Measurements from ENCODE around the gene GLMP.

The GLMP gene

DNA sequence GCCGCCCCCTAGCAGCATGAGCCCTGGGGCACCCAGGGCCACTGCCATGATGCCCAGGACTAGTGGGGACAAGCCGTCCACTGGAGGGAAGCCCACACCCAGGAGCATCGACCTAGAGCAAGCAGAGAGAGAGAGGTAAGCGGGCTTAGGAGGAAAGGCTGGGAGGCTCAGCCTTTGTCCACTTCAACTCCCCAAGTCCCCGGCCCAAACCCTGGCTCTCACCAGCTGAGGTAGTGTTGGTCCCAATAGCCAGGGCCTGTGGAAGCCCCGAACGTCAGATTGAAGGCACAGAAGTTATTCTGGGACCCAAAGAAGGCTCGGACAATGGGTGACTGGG lies 2.4 kb downstream of the GLMP start:
- DNase-seq = no peak
- TF ChIP-seq, protein P1, sequence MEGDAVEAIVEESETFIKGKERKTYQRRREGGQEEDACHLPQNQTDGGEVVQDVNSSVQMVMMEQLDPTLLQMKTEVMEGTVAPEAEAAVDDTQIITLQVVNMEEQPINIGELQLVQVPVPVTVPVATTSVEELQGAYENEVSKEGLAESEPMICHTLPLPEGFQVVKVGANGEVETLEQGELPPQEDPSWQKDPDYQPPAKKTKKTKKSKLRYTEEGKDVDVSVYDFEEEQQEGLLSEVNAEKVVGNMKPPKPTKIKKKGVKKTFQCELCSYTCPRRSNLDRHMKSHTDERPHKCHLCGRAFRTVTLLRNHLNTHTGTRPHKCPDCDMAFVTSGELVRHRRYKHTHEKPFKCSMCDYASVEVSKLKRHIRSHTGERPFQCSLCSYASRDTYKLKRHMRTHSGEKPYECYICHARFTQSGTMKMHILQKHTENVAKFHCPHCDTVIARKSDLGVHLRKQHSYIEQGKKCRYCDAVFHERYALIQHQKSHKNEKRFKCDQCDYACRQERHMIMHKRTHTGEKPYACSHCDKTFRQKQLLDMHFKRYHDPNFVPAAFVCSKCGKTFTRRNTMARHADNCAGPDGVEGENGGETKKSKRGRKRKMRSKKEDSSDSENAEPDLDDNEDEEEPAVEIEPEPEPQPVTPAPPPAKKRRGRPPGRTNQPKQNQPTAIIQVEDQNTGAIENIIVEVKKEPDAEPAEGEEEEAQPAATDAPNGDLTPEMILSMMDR (IDR thresholded peaks at IDR 0.05; ENCODE audit: low read depth, low read length) = no peak
- peaks cover 25% of the 10 kb centered on the region for H3K36me3 ChIP-seq
- no peaks in the 10 kb centered on the region for H3K27me3 ChIP-seq (ENCODE audit: insufficient read depth, low read depth, severe bottlenecking)
- no peak overlapping the region for H3K4me3 ChIP-seq (ENCODE audit: low read depth, low read length)
- no peak overlapping the region for H3K27ac ChIP-seq
- no peaks in the 10 kb centered on the region for H3K9me3 ChIP-seq (ENCODE audit: severe bottlenecking)

GRCh38 chr1:156291226-156292061 lies 4.0 kb downstream of the GLMP start:
- H3K36me3 ChIP-seq = peaks cover 27% of the 10 kb centered on the region
- TF ChIP-seq, protein P1 (IDR thresholded peaks at IDR 0.05; ENCODE audit: low read depth, low read length) = no peak

DNA sequence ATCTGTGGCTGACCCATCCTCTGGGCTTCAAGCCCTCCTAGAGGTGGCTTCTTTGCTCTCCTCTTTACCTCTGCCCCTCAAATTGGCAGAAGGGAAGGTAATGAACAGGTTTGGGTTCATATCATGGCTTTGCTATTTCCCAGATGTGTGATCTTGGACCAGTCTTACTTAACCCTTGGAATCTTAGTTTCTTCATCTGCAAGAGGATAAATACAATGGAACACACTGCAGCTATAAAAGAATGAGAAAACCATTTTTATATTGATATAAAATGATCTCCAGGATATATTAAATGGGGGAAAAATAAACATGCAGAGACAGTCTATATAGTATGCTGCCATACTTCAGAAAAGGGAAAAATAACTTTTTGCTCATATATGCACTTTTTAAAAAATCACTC lies 5.6 kb downstream of the GLMP start:
- H3K36me3 ChIP-seq = peaks cover 27% of the 10 kb centered on the region

More at GRCh38 chr1:156291226-156292061, 4.0 kb downstream of the GLMP start:
- Histone ChIP-seq H3K27me3 (ENCODE audit: insufficient read depth, low read depth, severe bottlenecking) (no peaks in the 10 kb centered on the region), H3K27ac (peak overlapping the region; percentile 22; the same call in 1 of the 2 replicates), H3K9me3 (ENCODE audit: severe bottlenecking) (no peaks in the 10 kb centered on the region), H3K4me3 (ENCODE audit: low read depth, low read length) (peak overlapping the region; percentile 45)
- peak; percentile 92 for DNase-seq

DNA sequence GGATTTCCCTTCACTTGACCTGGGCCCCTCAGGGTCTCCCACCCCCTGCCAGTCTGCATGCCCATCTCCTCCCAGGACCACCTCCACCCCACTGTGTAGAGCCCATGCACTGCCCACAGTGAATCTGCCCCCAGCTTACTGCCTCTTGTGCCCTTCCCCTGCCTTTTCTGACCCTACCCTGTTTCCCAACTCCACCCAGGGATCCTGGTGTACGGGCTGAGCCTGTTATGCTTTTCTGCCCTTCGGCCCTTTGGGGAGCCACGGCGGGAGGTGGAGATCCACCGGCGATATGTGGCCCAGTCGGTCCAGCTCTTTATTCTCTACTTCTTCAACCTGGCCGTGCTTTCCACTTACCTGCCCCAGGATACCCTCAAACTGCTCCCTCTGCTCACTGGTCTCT lies 9.4 kb downstream of the GLMP start:
- Histone ChIP-seq H3K27ac (no peak overlapping the region), H3K9me3 (ENCODE audit: severe bottlenecking) (no peaks in the 10 kb centered on the region), H3K36me3 (peaks cover 29% of the 10 kb centered on the region), H3K27me3 (ENCODE audit: insufficient read depth, low read depth, severe bottlenecking) (no peaks in the 10 kb centered on the region), H3K4me3 (ENCODE audit: low read depth, low read length) (no peak overlapping the region)
- TF ChIP-seq, protein P1 (IDR thresholded peaks at IDR 0.05; ENCODE audit: low read depth, low read length) = no peak
- no peak for DNase-seq

More for the DNA sequence above, 5.6 kb downstream of the GLMP start:
- Histone ChIP-seq H3K27me3 (ENCODE audit: insufficient read depth, low read depth, severe bottlenecking) (no peaks in the 10 kb centered on the region), H3K9me3 (ENCODE audit: severe bottlenecking) (no peaks in the 10 kb centered on the region), H3K4me3 (ENCODE audit: low read depth, low read length) (no peak overlapping the region), H3K27ac (no peak overlapping the region)
- TF ChIP-seq, protein P1 (IDR thresholded peaks at IDR 0.05; ENCODE audit: low read depth, low read length) = no peak
- no peak for DNase-seq

- H3K4me3 ChIP-seq (ENCODE audit: low read depth, low read length) = no peak overlapping the region
- no peak overlapping the region for H3K27ac ChIP-seq
- no peaks in the 10 kb centered on the region for H3K9me3 ChIP-seq (ENCODE audit: severe bottlenecking)
- DNase-seq = no peak
- peaks cover 35% of the 10 kb centered on the region for H3K36me3 ChIP-seq
- H3K27me3 ChIP-seq (ENCODE audit: insufficient read depth, low read depth, severe bottlenecking) = no peaks in the 10 kb centered on the region
- TF ChIP-seq, protein P1 (IDR thresholded peaks at IDR 0.05; ENCODE audit: low read depth, low read length) = no peak
Observed at GRCh38 chr1:156285437-156285836, 10.0 kb downstream of the GLMP start.
